GM15510 (cell line): ENCODE results near the gene PZP.

Source experiments
- POLR2A ChIP-seq: IDR thresholded peaks from 3 replicates; pipeline ENCODE4 v1.6.1; 2011; ENCODE audit warnings: borderline replicate concordance; ENCODE audit not compliant: insufficient read length; ENCODE audit errors: extremely low read depth

The PZP gene

DNA sequence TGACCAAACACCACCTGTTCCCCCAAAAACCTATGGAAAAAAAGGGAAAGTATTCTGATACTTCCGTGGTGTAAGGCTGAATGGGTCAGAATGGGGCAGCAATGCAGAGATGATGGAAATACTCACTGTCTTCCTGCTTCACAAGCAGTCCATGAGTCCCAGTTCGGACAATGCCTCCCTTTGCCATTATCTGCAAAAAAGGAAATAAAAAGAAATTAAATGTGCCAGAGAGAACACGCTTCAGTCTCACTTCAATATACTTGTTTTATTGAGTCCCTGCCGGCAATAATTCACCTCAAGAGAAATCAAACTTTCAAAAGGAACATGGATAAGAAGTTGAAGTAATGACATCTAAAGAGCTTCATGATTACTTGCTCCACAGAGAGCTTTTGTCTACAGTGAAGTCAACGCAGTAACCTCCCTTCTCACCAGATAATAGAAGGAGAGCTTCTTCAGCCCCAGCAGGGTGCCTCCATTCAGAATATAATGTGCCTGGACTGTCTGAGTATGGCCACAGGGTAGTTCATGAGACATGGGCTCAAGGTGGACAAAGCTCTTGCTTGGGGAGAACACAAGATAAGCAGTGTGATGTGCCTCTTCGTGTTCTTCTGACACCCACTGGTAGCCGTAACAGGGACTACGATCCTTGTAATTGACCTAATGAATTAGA lies 107.0 kb downstream of the PZP start:
- no peak for TF ChIP-seq POLR2A

DNA sequence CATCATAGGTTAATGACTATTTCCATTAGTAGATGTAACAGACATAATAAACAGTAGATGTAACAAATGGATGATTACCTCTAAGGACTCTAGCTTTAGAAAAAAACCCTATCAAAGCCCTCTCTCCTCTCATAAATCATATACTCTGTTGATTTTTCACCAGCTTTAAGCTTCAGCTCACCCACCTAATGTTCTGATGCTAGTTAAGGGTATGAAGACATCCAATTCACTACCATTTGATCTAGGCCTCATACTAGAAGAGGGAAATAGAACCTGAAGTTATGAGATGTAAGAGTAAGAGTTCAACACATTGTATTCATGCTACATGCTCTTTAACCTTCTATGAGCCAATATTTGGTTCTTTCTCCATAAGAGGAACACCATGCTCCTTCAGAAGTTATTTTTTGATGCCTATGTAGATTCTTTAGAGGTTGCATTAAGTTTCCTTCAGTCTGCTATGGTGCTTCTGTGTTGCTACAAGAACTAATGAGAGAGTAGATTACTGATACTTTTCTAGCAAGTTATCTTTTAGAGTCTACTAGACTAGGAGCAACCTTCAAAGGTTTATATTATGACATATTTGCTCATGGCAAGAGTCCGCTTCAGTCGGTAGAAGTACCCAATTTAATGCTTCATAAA lies 108.5 kb downstream of the PZP start:
- no peak for TF ChIP-seq POLR2A
